ENCODE data around the gene AOAH. TPM values are rescaled to one million over a fixed set of nuclear protein-coding genes. Genes with fewer than 3 reads are reported as not detected.

AOAH gene
- total RNA-seq, 1 experiment from 2014 or later, result not detected

GRCh38 chr7:36611703-36612102 lies 112.6 kb downstream of the AOAH start:
- peaks cover 10% of the 10 kb centered on the region for H3K27me3 Mint-ChIP-seq (ENCODE audit: insufficient read depth, unreplicated experiment)
- no peak overlapping the region for H3K4me3 Mint-ChIP-seq (ENCODE audit: unreplicated experiment)
- H3K36me3 ChIP-seq (ENCODE audit: control insufficient read depth, insufficient read depth, low read length), result no peaks in the 10 kb centered on the region
- no peak overlapping the region for H3K27ac Mint-ChIP-seq (ENCODE audit: unreplicated experiment)
- CTCF ChIA-PET, result no interaction called here
- no peak for DNase-seq
- intact Hi-C loops (cut with micrococcal nuclease; ENCODE audit: unreplicated experiment), result no loop called here
- H3K9me3 ChIP-seq, result no peaks in the 10 kb centered on the region
- no peaks in the 10 kb centered on the region for H3K36me3 Mint-ChIP-seq (ENCODE audit: insufficient read depth, unreplicated experiment)
- no peaks in the 10 kb centered on the region for H3K27me3 ChIP-seq (replicated peaks; ENCODE audit: control insufficient read depth, insufficient read depth, low read length)
- TF ChIP-seq, protein P1, sequence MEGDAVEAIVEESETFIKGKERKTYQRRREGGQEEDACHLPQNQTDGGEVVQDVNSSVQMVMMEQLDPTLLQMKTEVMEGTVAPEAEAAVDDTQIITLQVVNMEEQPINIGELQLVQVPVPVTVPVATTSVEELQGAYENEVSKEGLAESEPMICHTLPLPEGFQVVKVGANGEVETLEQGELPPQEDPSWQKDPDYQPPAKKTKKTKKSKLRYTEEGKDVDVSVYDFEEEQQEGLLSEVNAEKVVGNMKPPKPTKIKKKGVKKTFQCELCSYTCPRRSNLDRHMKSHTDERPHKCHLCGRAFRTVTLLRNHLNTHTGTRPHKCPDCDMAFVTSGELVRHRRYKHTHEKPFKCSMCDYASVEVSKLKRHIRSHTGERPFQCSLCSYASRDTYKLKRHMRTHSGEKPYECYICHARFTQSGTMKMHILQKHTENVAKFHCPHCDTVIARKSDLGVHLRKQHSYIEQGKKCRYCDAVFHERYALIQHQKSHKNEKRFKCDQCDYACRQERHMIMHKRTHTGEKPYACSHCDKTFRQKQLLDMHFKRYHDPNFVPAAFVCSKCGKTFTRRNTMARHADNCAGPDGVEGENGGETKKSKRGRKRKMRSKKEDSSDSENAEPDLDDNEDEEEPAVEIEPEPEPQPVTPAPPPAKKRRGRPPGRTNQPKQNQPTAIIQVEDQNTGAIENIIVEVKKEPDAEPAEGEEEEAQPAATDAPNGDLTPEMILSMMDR (IDR thresholded peaks at IDR 0.05; ENCODE audit: insufficient read depth in 1 of 2, low read depth in 1 of 2, low read length in 1 of 2, severe bottlenecking in 1 of 2, unreplicated experiment in 1 of 2), result no peak
- BruUV-seq (replicated peaks), result no TSS peak
- H3K4me1 Mint-ChIP-seq (ENCODE audit: low read depth, unreplicated experiment), result peaks cover 5% of the 10 kb centered on the region
- no peak overlapping the region for H3K4me3 ChIP-seq (ENCODE audit: low read depth, low read length)
- POLR2A ChIA-PET, result no interaction called here
- H3K9me3 Mint-ChIP-seq (ENCODE audit: unreplicated experiment), result no peaks in the 10 kb centered on the region
- no peaks in the 10 kb centered on the region for H3K4me1 ChIP-seq

DNA sequence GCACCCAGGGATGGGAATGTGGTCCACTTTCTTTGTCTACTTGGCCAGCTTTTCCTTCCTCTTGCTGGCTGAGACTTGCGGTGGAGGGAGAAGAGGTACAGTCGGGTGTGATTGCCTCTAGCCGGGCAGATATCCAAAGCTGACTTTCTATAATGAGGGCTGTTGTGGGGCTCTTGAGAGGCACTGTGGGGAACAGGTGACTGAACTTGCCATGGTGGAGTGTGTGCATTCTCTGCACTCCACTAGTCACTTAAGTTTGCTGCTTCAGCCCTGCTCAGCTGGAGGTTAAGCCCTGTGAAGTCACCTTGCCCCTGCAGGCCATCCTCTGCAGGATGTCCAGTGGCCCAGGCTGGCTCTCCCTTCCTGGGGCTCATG lies 116.6 kb downstream of the AOAH start:
- Histone ChIP-seq H3K4me3 (ENCODE audit: low read depth, low read length) (no peak overlapping the region), H3K9me3 (no peaks in the 10 kb centered on the region), H3K4me1 (no peaks in the 10 kb centered on the region), H3K36me3 (ENCODE audit: control insufficient read depth, insufficient read depth, low read length) (no peaks in the 10 kb centered on the region), H3K27me3 (replicated peaks; ENCODE audit: control insufficient read depth, insufficient read depth, low read length) (no peaks in the 10 kb centered on the region)
- intact Hi-C loops (cut with micrococcal nuclease; ENCODE audit: unreplicated experiment), result no loop called here
- DNase-seq, result no peak
- Mint-ChIP-seq H3K27me3 (ENCODE audit: insufficient read depth, unreplicated experiment) (peaks cover 3% of the 10 kb centered on the region), H3K9me3 (ENCODE audit: unreplicated experiment) (no peaks in the 10 kb centered on the region), H3K36me3 (ENCODE audit: insufficient read depth, unreplicated experiment) (no peaks in the 10 kb centered on the region), H3K4me3 (ENCODE audit: unreplicated experiment) (no peak overlapping the region), H3K27ac (ENCODE audit: unreplicated experiment) (no peak overlapping the region), H3K4me1 (ENCODE audit: low read depth, unreplicated experiment) (peaks cover 6% of the 10 kb centered on the region)
- ChIA-PET CTCF (no interaction called here), POLR2A (no interaction called here)
- TF ChIP-seq, protein P1 (IDR thresholded peaks at IDR 0.05; ENCODE audit: insufficient read depth in 1 of 2, low read depth in 1 of 2, low read length in 1 of 2, severe bottlenecking in 1 of 2, unreplicated experiment in 1 of 2), result no peak
- BruUV-seq (replicated peaks), result no TSS peak

DNA sequence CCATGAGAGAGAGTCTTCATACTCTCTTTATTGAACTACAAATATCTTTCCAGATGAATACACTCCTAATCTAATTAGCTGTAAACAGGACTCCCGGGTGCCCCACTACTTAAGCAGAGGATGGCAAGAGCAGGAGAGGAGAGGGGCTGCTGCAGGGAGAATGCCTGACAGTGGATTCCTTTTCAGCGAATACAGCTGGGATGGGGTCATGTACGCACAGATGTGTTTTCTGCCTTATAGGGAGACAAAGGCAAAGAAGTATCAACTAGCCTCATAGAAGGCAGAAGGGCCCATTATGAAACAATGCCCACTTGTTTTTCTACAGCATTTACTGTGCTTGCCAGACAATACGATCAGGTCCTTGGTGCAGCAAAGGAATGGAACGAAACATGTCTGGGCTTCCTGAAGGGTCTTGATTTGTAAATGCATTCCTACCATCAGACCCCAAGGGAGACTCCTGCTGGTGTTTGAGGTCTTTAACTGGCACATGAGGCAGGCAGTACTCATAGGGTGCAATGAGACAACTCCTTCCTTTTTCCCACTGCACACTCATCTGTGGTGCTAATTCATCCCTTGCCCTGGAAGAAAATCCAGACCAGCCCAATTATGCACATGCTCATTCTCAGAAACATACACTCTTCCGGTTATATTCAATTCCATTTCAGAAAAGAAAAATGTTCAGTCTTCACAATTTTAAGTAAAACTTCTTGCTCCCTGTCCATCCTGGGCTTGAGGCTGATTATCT lies 117.1 kb downstream of the AOAH start:
- H3K9me3 Mint-ChIP-seq (ENCODE audit: unreplicated experiment), result no peaks in the 10 kb centered on the region
- H3K4me3 Mint-ChIP-seq (ENCODE audit: unreplicated experiment), result no peak overlapping the region
- no peaks in the 10 kb centered on the region for H3K9me3 ChIP-seq
- no peak for DNase-seq
- H3K36me3 ChIP-seq (ENCODE audit: control insufficient read depth, insufficient read depth, low read length), result no peaks in the 10 kb centered on the region
- ChIA-PET CTCF (no interaction called here), POLR2A (no interaction called here)
- H3K4me1 Mint-ChIP-seq (ENCODE audit: low read depth, unreplicated experiment), result peaks cover 6% of the 10 kb centered on the region
- TF ChIP-seq, protein P1 (IDR thresholded peaks at IDR 0.05; ENCODE audit: insufficient read depth in 1 of 2, low read depth in 1 of 2, low read length in 1 of 2, severe bottlenecking in 1 of 2, unreplicated experiment in 1 of 2), result no peak
- no peaks in the 10 kb centered on the region for H3K27me3 ChIP-seq (replicated peaks; ENCODE audit: control insufficient read depth, insufficient read depth, low read length)
- H3K36me3 Mint-ChIP-seq (ENCODE audit: insufficient read depth, unreplicated experiment), result no peaks in the 10 kb centered on the region
- H3K4me3 ChIP-seq (ENCODE audit: low read depth, low read length), result no peak overlapping the region
- no peak overlapping the region for H3K27ac Mint-ChIP-seq (ENCODE audit: unreplicated experiment)
- peaks cover 3% of the 10 kb centered on the region for H3K27me3 Mint-ChIP-seq (ENCODE audit: insufficient read depth, unreplicated experiment)
- no TSS peak for BruUV-seq (replicated peaks)
- H3K4me1 ChIP-seq, result no peaks in the 10 kb centered on the region
- intact Hi-C loops (cut with micrococcal nuclease; ENCODE audit: unreplicated experiment), result no loop called here

Measured in Caco-2 (cell line).